ENCODE data around the gene FCAR.

DNA sequence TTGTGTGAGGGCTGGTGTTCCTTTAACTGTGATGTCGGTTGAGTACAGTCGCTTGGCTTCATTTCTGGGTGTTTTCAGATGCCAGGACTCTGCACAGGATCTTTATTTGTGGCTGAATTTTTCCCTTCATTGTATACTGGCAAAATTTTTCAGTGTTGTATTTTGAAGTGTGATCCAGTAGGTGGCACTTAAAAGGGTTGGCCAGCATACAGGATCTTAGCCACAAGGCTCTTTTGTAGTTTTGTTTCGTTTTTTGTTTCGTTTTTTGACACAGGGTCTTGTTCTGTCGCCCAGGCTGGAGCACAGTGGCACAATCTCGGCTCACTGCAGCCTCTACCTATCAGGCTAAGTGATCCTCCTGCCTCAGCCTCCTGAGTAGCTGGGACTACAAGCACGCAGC lies 8.7 kb downstream of the FCAR start:
- TF ChIP-seq, protein P1, sequence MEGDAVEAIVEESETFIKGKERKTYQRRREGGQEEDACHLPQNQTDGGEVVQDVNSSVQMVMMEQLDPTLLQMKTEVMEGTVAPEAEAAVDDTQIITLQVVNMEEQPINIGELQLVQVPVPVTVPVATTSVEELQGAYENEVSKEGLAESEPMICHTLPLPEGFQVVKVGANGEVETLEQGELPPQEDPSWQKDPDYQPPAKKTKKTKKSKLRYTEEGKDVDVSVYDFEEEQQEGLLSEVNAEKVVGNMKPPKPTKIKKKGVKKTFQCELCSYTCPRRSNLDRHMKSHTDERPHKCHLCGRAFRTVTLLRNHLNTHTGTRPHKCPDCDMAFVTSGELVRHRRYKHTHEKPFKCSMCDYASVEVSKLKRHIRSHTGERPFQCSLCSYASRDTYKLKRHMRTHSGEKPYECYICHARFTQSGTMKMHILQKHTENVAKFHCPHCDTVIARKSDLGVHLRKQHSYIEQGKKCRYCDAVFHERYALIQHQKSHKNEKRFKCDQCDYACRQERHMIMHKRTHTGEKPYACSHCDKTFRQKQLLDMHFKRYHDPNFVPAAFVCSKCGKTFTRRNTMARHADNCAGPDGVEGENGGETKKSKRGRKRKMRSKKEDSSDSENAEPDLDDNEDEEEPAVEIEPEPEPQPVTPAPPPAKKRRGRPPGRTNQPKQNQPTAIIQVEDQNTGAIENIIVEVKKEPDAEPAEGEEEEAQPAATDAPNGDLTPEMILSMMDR (IDR thresholded peaks at IDR 0.05; ENCODE audit: insufficient read depth, low read depth, low read length): no peak
- TF ChIP-seq EZH2 (IDR thresholded peaks at IDR 0.05; ENCODE audit: insufficient read depth, low read length): no peak

Measured in astrocyte (in vitro differentiated cells and primary cell).